NCI-H2227 treated with DMSO at 0.1 percent for 48 hours (cell line): Measurements from ENCODE around the gene DOP1A.
"Not testable (repeated sequence)": the region's sequence is repeated elsewhere in the genome, so short reads cannot be mapped to it uniquely, and the experiment has no call there.

Experiments
- DNase-seq: peaks from one replicate; lab custom pipeline; 2025; lab: John Stamatoyannopoulos, UW

DOP1A gene

GRCh38 chr6:83153883-83154521 is 86.5 kb downstream of the DOP1A start:
- peak; percentile 85 for DNase-seq

GRCh38 chr6:83155794-83156193 is 88.3 kb downstream of the DOP1A start:
- DNase-seq: no peak

DNA sequence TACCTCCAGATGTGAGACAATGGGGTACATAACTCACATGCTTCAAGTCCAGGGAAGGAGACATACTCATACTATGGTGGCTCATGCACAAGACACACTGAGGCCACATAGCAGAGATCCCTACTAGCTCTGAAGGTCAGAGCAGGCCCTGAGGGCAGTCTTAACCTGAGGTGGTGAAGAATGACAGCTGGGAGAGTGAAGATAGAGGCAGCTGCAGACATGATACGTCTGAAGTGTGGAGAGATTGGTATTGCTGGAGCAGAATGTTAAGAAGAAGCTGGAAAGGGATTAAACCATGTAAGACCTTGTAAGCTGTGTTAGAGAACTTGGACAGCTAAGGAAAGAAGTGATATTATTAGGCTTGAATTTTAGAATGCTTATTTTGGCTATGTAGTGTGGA is 92.7 kb downstream of the DOP1A start:
- DNase-seq: no peak

- no peak for DNase-seq
Observed at GRCh38 chr6:83167726-83168278, 100.3 kb downstream of the DOP1A start.

DNA sequence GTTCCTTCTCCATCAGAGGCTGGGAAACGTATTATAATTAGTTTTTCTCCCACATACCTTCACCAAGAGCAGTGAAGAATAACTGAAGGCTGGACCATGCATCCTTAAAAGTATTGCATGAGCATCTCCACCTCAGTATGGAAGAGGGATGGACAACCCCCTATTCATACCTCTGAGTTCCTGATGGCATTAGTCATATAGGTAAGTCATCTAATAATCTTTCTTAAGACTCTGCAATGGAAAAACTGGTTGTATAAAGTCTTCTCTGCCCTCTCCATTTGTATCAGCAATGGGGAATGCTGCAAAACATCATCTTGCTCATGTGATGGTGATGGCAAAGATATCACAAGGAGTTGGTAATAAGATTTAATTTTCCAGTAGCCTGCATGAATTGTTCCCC is 101.1 kb downstream of the DOP1A start:
- DNase-seq: no peak

DNA sequence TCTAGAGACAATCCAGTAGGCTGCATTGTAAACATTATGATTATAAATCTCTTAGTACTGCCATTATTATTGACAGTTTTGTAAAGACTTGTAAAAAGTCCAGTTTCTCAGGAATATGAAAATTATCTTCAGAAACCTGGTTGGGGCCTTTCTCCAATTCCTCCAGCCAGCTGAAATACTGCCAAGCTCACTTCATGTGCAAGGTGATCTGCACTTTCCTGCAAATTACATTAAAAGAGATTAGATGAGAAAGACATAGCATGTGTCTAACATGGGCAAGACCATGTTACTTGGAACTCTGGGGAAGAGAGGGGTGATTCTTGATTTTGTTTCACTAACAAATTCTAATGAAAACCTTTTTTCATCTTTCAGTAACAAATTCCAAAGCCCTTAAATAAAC is 101.6 kb downstream of the DOP1A start:
- no peak for DNase-seq

DNA sequence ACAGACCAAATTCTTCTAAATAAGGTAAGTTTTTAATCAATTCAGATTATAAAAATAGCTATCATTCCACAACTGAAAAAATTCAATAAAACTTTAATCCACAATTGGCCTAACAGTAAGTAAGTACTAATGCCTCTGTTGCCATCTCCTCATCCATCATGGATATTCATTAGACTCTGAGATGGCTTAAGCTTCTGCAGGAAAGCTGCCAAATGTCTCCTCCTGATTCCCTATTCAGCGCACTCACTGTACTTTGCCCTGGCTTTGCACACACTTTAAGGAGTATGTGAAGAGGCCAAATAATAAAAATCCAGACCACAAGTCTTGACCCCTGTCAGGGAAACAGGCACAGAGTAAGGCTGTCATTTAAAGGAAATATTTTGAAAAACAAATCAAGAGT is 102.0 kb downstream of the DOP1A start:
- DNase-seq: no peak

DNA sequence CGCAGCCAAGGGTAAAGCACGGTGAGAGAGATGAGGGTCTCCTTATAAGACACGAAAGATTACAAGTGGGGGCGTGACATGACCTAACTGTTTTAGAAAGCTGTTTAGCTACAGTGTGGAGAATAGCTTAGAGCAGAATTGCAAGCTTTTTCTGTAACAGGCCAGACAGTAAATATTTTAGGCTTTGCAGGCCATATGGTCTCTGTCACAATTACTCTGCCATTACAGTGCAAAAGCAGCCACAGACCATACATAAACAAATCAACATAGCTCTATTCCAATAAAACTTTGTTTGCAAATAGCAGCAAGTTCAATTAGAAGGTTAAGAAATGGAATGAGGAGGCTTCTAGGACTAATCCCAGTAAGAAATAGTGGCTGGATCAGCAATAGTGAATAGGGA is 108.8 kb downstream of the DOP1A start:
- no peak for DNase-seq

DNA sequence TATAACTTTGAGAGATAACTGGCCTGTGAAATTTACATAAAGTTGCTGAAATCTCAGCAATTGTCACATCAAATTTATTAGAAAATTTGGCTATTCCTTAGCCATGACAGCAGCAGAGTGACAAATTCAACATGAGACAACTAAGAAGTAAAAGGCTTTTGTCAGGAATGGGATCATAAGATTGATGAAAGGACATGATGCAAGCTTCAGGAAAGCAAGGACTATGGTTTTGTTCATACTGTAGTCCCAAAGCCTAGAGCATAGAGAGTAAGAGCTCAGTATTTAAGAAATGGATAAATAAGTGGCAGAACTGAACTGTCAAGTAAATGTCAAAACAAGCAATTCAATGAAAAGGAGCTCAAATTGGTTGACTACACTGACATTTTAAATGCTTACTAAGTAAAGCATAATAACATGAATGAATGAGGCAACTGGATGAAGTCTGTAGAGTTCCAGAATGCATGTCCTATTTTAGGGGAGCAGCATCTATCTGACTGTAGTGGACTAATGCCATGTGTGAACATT is 113.0 kb downstream of the DOP1A start:
- no peak for DNase-seq

DNA sequence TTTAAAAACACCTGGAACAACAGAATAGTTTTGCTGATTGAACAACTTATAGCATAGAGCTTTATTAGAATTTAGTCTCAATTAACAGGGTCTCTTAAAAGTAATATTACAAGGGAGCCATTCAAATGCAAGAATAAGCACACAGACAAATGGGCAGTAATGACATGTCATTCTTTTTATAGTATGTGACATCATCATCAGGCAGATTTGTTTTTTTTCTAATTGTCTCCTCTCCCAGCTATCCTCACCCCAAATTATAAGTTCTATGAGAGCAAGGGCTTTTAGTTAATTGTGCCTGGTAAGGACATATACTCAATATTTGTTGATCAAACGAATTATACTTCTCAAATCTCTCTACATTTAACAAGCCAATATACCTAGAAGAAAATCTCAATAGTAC is 114.6 kb downstream of the DOP1A start:
- no peak for DNase-seq

GRCh38 chr6:83183082-83183828 is 115.8 kb downstream of the DOP1A start:
- DNase-seq: no peak

- DNase-seq: no peak
Observed at GRCh38 chr6:83185096-83185495, 117.6 kb downstream of the DOP1A start.

GRCh38 chr6:83188501-83188900 is 121.0 kb downstream of the DOP1A start:
- DNase-seq: no peak

DNA sequence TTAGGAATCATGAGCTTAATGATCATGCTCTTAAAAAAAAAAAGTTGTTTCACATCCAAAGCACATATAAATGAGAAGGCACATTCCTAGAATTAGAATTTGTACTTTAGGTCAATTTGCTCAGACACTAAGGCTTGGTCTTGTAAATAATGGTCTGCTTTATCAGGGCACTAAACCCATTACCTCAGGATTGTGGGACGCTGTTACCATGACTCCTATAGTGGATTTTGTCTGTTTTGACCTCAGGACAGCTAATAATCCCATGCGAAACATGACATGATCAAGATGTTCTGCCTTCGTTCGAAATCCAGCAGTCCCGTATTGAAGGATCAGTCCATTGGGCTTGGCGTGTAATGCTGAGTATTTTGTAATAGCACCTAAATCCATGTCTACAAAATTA is 123.2 kb downstream of the DOP1A start:
- DNase-seq: no peak

DNA sequence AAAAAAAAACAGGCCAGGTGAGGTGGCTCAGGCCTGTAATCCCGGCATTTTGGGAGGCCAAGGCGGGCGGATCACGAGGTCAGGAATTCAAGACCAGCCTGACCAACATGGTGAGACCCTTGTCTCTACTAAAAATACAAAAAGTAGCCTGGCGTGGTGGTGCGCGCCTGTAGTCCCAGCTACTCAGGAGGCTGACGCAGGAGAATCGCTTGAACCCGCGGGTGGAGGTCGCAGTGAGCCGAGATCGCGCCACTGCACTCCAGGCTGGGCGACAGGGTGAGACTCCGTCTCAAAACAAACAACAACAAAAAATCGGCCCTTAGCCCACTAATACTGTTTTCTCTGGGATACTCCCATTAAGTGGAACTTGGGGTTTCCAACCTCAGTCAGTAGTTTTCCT is 124.5 kb downstream of the DOP1A start:
- not testable (repeated sequence) for DNase-seq

DNA sequence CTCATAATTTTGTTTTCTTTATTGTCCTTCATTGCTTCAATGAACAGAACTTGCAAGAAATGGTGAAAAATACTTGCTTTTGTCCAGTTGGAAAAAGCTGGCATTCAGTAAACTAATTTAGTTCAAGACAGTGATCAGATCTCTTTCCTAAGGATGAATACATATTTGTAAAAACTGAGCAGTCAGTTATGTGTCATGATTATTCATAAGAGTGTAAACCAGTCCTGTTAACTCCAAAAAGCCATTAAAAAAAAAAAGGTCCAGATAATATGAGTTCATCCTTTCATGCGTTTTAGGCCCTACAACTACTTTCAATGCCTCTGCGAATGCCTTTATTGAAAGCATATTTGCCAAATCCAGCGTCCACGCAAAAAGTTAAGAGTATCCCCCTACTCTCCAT is 125.0 kb downstream of the DOP1A start:
- peak; percentile 7 for DNase-seq

DNA sequence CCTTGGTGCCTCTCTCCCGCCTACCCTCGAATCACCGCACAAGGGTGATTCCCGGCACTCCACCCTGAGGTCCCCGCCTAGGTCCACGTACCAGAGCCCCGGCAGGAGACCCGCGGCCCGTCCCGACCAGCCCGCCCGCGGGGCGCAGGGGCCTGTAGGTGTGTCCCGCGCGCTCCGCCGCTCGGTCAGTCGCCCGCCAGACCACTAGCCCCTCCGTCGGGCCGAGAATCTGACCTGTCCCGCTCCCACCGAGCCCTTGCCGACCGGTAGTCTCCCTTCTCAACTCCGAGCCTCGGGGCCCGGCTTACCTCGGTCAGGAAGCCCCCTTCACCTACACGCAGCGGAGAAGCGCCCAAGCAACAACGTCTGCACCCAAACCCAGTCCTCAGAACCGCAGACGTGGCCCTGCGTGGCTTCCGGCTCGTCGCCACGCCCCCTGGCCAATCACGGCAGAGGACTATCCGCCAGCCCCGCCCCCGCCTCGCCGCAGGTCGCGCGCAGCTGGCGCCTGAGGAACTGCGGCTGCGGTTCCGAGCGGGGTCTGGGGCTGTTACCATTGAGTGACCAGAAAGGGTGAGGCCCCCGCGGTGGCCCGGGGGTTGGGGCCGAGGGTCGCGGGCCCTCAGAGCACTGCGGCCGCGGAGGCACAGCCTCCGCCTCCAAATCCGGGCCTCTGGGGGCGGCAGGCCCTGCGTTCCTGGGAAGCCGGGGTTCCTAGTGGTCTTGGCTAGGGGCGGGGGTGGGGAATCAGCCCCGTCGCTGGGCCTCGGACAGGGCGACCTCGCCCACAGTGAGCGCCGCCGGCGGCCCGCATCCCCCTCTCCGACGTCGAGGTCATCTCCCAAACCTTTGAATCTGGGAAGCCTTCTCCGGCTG is 125.6 kb downstream of the DOP1A start, which contains the start of the genes PGM3 and RWDD2A:
TSS of gene PGM3 (minus strand) at position 395 of the 876 bp plus-strand sequence. CDS start 2,253 bp downstream, outside the sequence.
TSS of gene RWDD2A (plus strand) at position 487 of the 876 bp plus-strand sequence. CDS start 1,095 bp downstream, outside the sequence.
- peak; percentile 61 for DNase-seq

DNA sequence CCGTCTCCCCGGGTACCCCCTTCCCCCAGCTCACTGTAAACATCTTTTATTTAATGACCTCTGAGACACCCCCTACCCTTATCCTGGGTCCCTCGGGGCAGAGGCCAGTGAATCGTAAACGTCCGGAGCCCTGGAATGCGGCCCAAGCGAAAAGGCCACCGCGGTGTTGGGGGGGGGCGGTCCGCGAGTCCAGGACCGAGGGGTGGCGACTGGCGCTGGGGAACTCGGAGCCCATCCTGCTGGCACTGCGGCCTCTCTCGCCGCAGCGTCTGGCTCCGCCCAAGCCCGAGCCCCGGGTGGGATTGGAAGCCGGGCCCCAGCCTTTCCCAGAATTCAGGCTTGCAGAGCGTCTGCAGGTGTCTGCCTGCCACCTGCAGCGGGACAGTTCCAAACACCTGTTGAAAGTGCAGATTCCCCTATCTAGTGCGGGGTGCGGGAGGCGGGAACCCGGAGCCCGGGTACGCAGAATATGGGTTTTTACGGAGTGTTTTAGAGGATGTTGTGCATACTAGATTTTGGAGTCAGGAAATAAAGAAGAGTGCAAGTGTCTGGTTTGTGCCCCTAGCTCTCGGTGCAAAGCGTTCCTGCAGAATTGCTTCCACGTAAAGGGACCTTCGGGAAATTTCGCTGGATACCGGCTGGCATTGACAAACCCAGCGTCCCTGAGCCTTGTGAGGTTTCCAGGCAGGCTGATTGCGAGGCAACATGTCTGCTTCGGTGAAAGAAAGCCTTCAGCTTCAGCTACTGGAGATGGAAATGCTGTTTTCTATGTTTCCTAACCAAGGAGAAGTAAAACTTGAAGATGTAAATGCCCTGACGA is 126.5 kb downstream of the DOP1A start:
- no peak for DNase-seq

- DNase-seq: no peak
Observed at GRCh38 chr6:83198486-83199172, 131.2 kb downstream of the DOP1A start.

DNA sequence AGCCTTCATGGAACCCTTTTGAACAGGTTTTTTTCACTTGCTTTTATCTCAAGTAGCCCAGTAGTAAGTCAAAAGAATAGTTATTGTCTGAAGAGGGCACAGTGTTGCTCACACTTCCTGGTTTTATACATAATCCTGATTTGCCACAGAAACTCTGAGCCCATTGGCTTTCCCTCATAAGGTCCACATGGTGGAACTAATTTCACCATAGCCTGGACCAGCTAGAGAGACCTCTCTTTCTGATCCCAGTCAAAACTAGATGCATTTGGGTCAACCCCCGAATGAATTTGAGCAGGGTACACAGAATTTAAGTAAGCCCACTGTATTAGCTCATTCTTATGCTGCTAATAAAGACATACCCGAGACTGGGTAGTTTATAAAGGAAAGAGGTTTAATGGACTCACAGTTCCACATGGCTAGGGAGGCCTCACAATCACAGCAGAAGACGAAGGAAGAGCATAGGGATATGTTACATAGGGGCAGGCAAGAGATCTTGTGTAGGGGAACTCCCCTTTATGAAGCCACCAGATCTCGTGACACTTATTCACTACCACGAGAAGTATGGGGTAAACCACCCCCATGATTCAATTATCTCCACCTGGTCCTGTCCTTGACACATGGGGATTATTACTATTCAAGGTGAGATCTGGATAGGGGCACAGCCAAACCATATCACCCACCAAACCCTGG is 131.8 kb downstream of the DOP1A start:
- no peak for DNase-seq
